ENCODE data around the gene LSP1.

The LSP1 gene

GRCh38 chr11:1821562-1821961, 31.3 kb upstream of the LSP1 start:
- TF ChIP-seq GATA3 (IDR thresholded peaks at IDR 0.05; ENCODE audit: low read depth, low read length): no peak
- no peak for TF ChIP-seq GATA2 (IDR thresholded peaks at IDR 0.05; ENCODE audit: low read depth, low read length)

- TF ChIP-seq GATA3 (IDR thresholded peaks at IDR 0.05; ENCODE audit: low read depth, low read length): no peak
- no peak for TF ChIP-seq GATA2 (IDR thresholded peaks at IDR 0.05; ENCODE audit: low read depth, low read length)
These were observed 30.1 kb upstream of the LSP1 start for GRCh38 chr11:1822648-1823375.

- TF ChIP-seq GATA3 (IDR thresholded peaks at IDR 0.05; ENCODE audit: low read depth, low read length) (no peak), GATA2 (IDR thresholded peaks at IDR 0.05; ENCODE audit: low read depth, low read length) (no peak)
These were observed 29.3 kb upstream of the LSP1 start for GRCh38 chr11:1823376-1824220.

GRCh38 chr11:1824221-1825038, 28.5 kb upstream of the LSP1 start:
- TF ChIP-seq GATA3 (IDR thresholded peaks at IDR 0.05; ENCODE audit: low read depth, low read length) (no peak), GATA2 (IDR thresholded peaks at IDR 0.05; ENCODE audit: low read depth, low read length) (no peak)

GRCh38 chr11:1825039-1825740, 27.7 kb upstream of the LSP1 start:
- TF ChIP-seq GATA2 (IDR thresholded peaks at IDR 0.05; ENCODE audit: low read depth, low read length) (no peak), GATA3 (IDR thresholded peaks at IDR 0.05; ENCODE audit: low read depth, low read length) (no peak)

GRCh38 chr11:1825785-1826451, 27.0 kb upstream of the LSP1 start:
- no peak for TF ChIP-seq GATA3 (IDR thresholded peaks at IDR 0.05; ENCODE audit: low read depth, low read length)
- TF ChIP-seq GATA2 (IDR thresholded peaks at IDR 0.05; ENCODE audit: low read depth, low read length): no peak

GRCh38 chr11:1826552-1827094, 26.3 kb upstream of the LSP1 start:
- TF ChIP-seq GATA3 (IDR thresholded peaks at IDR 0.05; ENCODE audit: low read depth, low read length): no peak
- no peak for TF ChIP-seq GATA2 (IDR thresholded peaks at IDR 0.05; ENCODE audit: low read depth, low read length)

- no peak for TF ChIP-seq GATA3 (IDR thresholded peaks at IDR 0.05; ENCODE audit: low read depth, low read length)
- no peak for TF ChIP-seq GATA2 (IDR thresholded peaks at IDR 0.05; ENCODE audit: low read depth, low read length)
These were observed 25.6 kb upstream of the LSP1 start for GRCh38 chr11:1827095-1827813.

GRCh38 chr11:1827931-1828330, 25.0 kb upstream of the LSP1 start:
- TF ChIP-seq GATA2 (IDR thresholded peaks at IDR 0.05; ENCODE audit: low read depth, low read length) (no peak), GATA3 (IDR thresholded peaks at IDR 0.05; ENCODE audit: low read depth, low read length) (no peak)

GRCh38 chr11:1828542-1828941, 24.3 kb upstream of the LSP1 start:
- TF ChIP-seq GATA3 (IDR thresholded peaks at IDR 0.05; ENCODE audit: low read depth, low read length): no peak
- TF ChIP-seq GATA2 (IDR thresholded peaks at IDR 0.05; ENCODE audit: low read depth, low read length): no peak

GRCh38 chr11:1829039-1829820, 23.7 kb upstream of the LSP1 start:
- TF ChIP-seq GATA3 (IDR thresholded peaks at IDR 0.05; ENCODE audit: low read depth, low read length): no peak
- TF ChIP-seq GATA2 (IDR thresholded peaks at IDR 0.05; ENCODE audit: low read depth, low read length): no peak

- TF ChIP-seq GATA2 (IDR thresholded peaks at IDR 0.05; ENCODE audit: low read depth, low read length): no peak
- TF ChIP-seq GATA3 (IDR thresholded peaks at IDR 0.05; ENCODE audit: low read depth, low read length): no peak
These were observed 22.9 kb upstream of the LSP1 start for GRCh38 chr11:1830004-1830321.
